ENCODE data around the gene HOXC9. TPM values are rescaled to one million over a fixed set of nuclear protein-coding genes. Genes with fewer than 3 reads are reported as not detected.

Gene HOXC9
- total RNA-seq, 6 experiments from 2014 or later = not detected

DNA sequence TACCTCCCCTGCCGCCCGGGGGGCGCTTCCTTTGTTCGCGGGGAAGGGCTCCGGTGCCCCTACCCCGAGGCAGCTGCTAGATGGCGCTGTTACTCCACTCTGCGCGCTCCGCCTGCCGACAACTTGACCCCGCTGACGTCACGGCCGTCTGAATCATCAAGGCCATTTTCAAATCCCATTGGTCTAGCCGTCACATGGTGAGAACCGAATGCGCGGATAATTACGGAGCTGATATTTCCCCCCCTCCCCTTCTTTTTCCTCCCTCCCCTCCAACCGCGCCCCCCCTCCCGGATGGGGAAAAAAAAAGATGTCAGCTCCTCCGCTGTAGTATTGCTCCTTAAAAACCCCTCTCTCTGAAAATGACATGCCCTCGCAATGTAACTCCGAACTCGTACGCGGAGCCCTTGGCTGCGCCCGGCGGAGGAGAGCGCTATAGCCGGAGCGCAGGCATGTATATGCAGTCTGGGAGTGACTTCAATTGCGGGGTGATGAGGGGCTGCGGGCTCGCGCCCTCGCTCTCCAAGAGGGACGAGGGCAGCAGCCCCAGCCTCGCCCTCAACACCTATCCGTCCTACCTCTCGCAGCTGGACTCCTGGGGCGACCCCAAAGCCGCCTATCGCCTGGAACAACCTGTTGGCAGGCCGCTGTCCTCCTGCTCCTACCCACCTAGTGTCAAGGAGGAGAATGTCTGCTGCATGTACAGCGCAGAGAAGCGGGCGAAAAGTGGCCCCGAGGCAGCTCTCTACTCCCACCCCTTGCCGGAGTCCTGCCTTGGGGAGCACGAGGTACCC is 14.9 kb upstream of the HOXC9 start, which contains the start of gene HOXC10:
TSS of gene HOXC10 (plus strand) at position 246 of the 791 bp plus-strand sequence. CDS start at position 360, 114 bp downstream.
- Histone ChIP-seq H3K36me3 (no peaks in the 10 kb centered on the region), H3K4me1 (peaks cover 0 to 4% (median 0%) of the 10 kb centered on the region in 4 donors), H3K9me3 (no peaks in the 10 kb centered on the region), H3K4me3 (no peak within 1 kb of the TSS), H3K27me3 (peaks cover 19 to 86% of the 10 kb centered on the region in 2 donors), H3K27ac (no peak within 1 kb of the TSS)
- TF ChIP-seq, protein P1, sequence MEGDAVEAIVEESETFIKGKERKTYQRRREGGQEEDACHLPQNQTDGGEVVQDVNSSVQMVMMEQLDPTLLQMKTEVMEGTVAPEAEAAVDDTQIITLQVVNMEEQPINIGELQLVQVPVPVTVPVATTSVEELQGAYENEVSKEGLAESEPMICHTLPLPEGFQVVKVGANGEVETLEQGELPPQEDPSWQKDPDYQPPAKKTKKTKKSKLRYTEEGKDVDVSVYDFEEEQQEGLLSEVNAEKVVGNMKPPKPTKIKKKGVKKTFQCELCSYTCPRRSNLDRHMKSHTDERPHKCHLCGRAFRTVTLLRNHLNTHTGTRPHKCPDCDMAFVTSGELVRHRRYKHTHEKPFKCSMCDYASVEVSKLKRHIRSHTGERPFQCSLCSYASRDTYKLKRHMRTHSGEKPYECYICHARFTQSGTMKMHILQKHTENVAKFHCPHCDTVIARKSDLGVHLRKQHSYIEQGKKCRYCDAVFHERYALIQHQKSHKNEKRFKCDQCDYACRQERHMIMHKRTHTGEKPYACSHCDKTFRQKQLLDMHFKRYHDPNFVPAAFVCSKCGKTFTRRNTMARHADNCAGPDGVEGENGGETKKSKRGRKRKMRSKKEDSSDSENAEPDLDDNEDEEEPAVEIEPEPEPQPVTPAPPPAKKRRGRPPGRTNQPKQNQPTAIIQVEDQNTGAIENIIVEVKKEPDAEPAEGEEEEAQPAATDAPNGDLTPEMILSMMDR (IDR thresholded peaks at IDR 0.05) = peak in 3 of 4 donors; percentile 13 to 25 (median 16)
- no peak for TF ChIP-seq POLR2A (IDR thresholded peaks at IDR 0.05)
- intact Hi-C loops (cut with DNase I) = no loop called here
- ATAC-seq (peak in 3 of 4 donors; percentile 24 to 66 (median 44)), DNase-seq (peak in 1 of 3 donors; percentile 49)
- 10% methylated on average over 44 of the region's 55 CpGs for WGBS (ENCODE audit: insufficient coverage, low coverage, low lambda C conversion rate, missing lambda C conversion rate)

DNA sequence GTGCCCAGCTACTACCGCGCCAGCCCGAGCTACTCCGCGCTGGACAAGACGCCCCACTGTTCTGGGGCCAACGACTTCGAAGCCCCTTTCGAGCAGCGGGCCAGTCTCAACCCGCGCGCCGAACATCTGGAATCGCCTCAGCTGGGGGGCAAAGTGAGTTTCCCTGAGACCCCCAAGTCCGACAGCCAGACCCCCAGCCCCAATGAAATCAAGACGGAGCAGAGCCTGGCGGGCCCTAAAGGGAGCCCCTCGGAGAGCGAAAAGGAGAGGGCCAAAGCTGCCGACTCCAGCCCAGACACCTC is 14.3 kb upstream of the HOXC9 start:
- Histone ChIP-seq H3K4me1 (peaks cover 0 to 4% (median 0%) of the 10 kb centered on the region in 4 donors), H3K36me3 (no peaks in the 10 kb centered on the region), H3K4me3 (no peak overlapping the region), H3K27me3 (peaks cover 19 to 86% of the 10 kb centered on the region in 2 donors), H3K9me3 (no peaks in the 10 kb centered on the region), H3K27ac (no peak overlapping the region)
- TF ChIP-seq, protein P1 (IDR thresholded peaks at IDR 0.05) = no peak
- TF ChIP-seq POLR2A (IDR thresholded peaks at IDR 0.05) = no peak
- no CpG with 5 or more reads among the region's 21 CpGs for WGBS (ENCODE audit: insufficient coverage, low coverage, low lambda C conversion rate, missing lambda C conversion rate)
- ATAC-seq (no peak), DNase-seq (no peak)
- intact Hi-C loops (cut with DNase I) = no loop called here

DNA sequence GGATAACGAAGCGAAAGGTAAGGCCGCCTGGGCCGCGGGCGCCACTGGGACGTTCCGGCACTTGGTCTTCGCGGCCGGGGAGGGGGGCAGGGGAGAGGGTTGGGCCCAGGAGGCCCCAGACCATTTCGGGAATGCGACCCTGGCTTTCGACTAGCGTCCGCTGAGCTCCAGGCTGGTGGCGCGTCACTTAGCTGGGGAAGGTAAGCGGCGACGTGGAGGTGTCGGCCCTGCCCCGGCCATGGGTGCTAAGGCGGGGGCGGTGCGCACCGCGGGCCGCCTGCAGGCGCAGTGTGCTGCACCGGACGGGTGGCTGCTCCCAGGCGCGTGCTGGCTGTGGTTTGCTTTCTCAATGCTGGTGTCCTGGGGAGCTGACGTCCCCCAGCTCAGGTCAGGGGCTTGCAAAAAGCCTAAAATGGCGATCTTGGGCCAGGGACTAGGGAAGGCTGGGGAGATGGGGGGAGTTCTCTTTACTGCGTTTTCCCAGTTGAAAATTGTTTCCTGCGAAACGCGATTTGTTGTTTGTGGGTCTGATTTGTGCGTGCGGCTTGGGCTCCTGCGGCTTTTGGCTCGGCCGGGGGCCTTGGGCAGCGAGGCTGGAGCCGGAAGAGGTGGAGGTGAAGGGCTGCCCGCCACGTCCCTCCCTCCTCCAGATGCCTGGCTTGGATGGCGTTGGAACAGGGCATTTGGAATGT is 13.8 kb upstream of the HOXC9 start:
- WGBS (ENCODE audit: insufficient coverage, low coverage, low lambda C conversion rate, missing lambda C conversion rate) = 6% methylated on average over 11 of the region's 50 CpGs
- peaks cover 19 to 82% of the 10 kb centered on the region in 2 donors for H3K27me3 ChIP-seq

DNA sequence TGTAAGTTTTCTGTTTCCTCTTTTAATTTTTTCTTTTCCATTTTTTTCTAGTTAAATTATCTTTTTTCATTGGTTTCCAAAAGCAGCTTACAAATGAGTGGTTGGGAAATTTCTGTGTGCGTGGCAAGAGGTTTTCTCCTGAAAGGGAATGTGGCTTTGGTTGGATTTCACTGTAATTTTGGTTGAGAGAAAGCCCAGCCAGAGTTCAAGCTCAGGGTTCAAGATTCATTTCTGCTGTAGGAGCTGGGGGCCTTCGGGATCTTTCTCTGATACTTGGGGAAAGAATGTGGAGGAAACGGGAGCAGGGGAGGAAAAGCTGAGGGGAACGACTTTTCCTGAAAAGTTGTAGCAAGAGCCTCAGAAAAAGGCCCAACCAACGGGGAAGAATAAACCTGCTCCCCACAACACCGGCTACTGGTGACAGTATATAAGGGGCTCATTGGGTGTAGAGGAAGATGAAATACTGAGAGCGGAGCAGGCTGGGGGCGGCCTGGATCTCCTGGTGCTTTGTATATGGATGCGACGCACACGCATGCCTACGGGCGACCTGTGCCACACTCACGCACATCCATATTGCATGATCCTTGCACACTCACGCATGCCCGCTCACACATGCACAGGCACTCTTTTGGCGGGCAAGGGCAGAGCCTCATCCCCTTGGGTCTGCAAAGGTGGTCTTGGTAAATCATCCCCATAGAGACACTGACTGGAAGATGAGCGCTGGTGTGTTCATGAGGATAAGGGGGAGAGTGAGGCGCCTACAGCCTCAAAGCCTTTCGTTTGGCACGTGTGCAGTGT is 13.1 kb upstream of the HOXC9 start:
- Histone ChIP-seq H3K27ac (no peak overlapping the region), H3K27me3 (peaks cover 12 to 76% of the 10 kb centered on the region in 2 donors), H3K36me3 (no peaks in the 10 kb centered on the region), H3K4me1 (peaks cover 0 to 4% (median 0%) of the 10 kb centered on the region in 4 donors), H3K9me3 (no peaks in the 10 kb centered on the region), H3K4me3 (no peak overlapping the region)
- WGBS (ENCODE audit: insufficient coverage, low coverage, low lambda C conversion rate, missing lambda C conversion rate) = 9% methylated on average over 9 of the region's 21 CpGs
- ATAC-seq = no peak
- no peak for DNase-seq
- intact Hi-C loops (cut with DNase I) = no loop called here
- TF ChIP-seq POLR2A (IDR thresholded peaks at IDR 0.05) = no peak
- TF ChIP-seq, protein P1 (IDR thresholded peaks at IDR 0.05) = no peak

More for the DNA sequence above, 13.8 kb upstream of the HOXC9 start:
- Histone ChIP-seq H3K4me3 (no peak overlapping the region), H3K4me1 (peaks cover 0 to 4% (median 0%) of the 10 kb centered on the region in 4 donors), H3K9me3 (no peaks in the 10 kb centered on the region), H3K27ac (no peak overlapping the region), H3K36me3 (no peaks in the 10 kb centered on the region)
- intact Hi-C loops (cut with DNase I) = no loop called here
- ATAC-seq (peak in 2 of 4 donors; percentile 15 to 39), DNase-seq (no peak)
- TF ChIP-seq POLR2A (IDR thresholded peaks at IDR 0.05) = no peak
- TF ChIP-seq, protein P1 (IDR thresholded peaks at IDR 0.05) = peak in 1 of 4 donors; percentile 3
